ACC112 (cell line): ENCODE measurements around the gene AKAP13.

Source experiments
- H2AFZ ChIP-seq: fragments of 200-600 bp; sonication (generic); one replicate; pipeline ENCODE4 v1.6.0; 2017; ENCODE audit warnings: antibody characterized with exemption, low read length; ENCODE audit not compliant: unreplicated experiment
- H3K27ac ChIP-seq: fragments of 200-600 bp; sonication (generic); 2 replicates; pipeline ENCODE4 v1.5.1; 2014; ENCODE audit warnings: low read depth, mild to moderate bottlenecking, antibody characterized with exemption, low read length, moderate library complexity
- H3K27me3 ChIP-seq: fragments of 200-600 bp; sonication (generic); 2 replicates; pipeline ENCODE4 v1.6.1; 2014; ENCODE audit warnings: mild to moderate bottlenecking, antibody characterized with exemption, low read length, moderate library complexity, mixed read lengths; ENCODE audit not compliant: insufficient read depth
- H3K36me3 ChIP-seq: fragments of 200-600 bp; sonication (generic); 2 replicates; pipeline ENCODE4 v1.6.1; 2016; ENCODE audit warnings: mild to moderate bottlenecking, antibody characterized with exemption, low read length, moderate library complexity, mixed read lengths; ENCODE audit not compliant: insufficient read depth
- H3K4me1 ChIP-seq: fragments of 200-600 bp; sonication (generic); one replicate; pipeline ENCODE4 v1.6.1; 2016; ENCODE audit warnings: low read length, mixed read lengths; ENCODE audit not compliant: insufficient read depth, unreplicated experiment, control insufficient read depth
- H3K4me3 ChIP-seq: fragments of 200-600 bp; sonication (generic); 2 replicates; pipeline ENCODE4 v1.5.1; 2014; ENCODE audit warnings: mild to moderate bottlenecking, low read depth, low read length
- H3K79me2 ChIP-seq: fragments of 200-600 bp; sonication (generic); one replicate; pipeline ENCODE4 v1.6.0; 2016; ENCODE audit warnings: low read length; ENCODE audit not compliant: control insufficient read depth, unreplicated experiment, insufficient read depth

AKAP13 gene

GRCh38 chr15:85499371-85499887 is 119.0 kb downstream of the AKAP13 start:
- H3K27me3 ChIP-seq = no peaks in the 10 kb centered on the region
- H2AFZ ChIP-seq = no peak overlapping the region
- no peak overlapping the region for H3K4me3 ChIP-seq
- peaks cover 7% of the 10 kb centered on the region for H3K4me1 ChIP-seq
- peaks cover 62% of the 10 kb centered on the region for H3K79me2 ChIP-seq
- no peak overlapping the region for H3K27ac ChIP-seq
- H3K36me3 ChIP-seq = no peaks in the 10 kb centered on the region

DNA sequence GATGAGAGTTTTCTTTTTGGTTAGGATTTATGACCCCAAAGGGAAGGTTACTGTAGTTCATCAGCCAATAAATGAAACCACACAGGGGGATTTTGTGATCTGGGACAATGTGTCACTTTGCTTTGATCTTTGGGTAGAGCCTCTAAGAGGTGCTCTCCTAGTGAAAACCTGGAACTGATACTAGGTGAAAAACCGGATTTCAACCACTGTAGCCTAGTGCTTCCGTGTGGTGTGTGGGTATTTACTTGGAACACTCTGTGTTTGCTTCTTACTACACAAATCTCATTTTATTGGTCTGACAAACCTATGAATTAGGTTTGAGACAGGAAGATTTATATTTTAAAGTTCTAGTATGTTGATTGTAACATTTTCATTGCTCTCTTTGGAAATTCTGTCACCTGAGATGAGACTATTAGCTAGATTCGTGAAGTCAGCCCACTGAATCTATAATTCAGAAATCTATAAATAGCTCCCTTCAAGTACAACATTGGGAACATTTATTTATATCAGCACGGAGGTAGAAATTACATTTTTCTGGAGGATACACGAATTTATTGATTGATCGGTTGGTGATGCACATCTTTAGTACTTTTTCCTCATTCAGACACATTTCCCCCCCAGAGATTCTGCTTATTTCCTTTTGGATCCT is 119.8 kb downstream of the AKAP13 start:
- H3K4me1 ChIP-seq = no peaks in the 10 kb centered on the region

GRCh38 chr15:85500729-85501128 is 120.3 kb downstream of the AKAP13 start:
- H3K36me3 ChIP-seq = no peaks in the 10 kb centered on the region
- H3K27ac ChIP-seq = no peak overlapping the region
- no peaks in the 10 kb centered on the region for H3K4me1 ChIP-seq
- H3K79me2 ChIP-seq = peaks cover 59% of the 10 kb centered on the region
- H3K27me3 ChIP-seq = no peaks in the 10 kb centered on the region
- no peak overlapping the region for H2AFZ ChIP-seq
- no peak overlapping the region for H3K4me3 ChIP-seq

More for the DNA sequence above, 119.8 kb downstream of the AKAP13 start:
- Histone ChIP-seq H3K79me2 (peaks cover 59% of the 10 kb centered on the region), H3K27me3 (no peaks in the 10 kb centered on the region), H2AFZ (no peak overlapping the region), H3K4me3 (no peak overlapping the region), H3K27ac (no peak overlapping the region), H3K36me3 (no peaks in the 10 kb centered on the region)

DNA sequence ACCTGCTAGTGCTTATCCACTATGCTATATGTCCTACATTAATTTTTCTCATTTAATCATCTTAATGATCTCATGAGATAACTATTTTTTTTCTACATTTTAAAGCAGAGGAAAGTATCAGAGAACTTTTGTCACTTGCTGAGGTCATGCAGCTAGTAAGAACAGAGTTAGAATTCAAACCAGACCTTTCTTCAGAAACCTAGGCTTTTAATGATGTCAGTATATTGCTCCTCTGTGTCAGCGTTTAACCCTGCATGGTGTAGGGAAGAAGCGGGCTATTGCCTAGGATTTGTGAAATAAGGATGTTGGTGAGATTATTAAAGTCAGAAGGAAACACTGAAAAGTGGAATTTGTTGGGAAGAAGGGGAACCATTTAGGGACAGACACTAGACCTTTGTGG is 121.2 kb downstream of the AKAP13 start:
- peaks cover 53% of the 10 kb centered on the region for H3K79me2 ChIP-seq

DNA sequence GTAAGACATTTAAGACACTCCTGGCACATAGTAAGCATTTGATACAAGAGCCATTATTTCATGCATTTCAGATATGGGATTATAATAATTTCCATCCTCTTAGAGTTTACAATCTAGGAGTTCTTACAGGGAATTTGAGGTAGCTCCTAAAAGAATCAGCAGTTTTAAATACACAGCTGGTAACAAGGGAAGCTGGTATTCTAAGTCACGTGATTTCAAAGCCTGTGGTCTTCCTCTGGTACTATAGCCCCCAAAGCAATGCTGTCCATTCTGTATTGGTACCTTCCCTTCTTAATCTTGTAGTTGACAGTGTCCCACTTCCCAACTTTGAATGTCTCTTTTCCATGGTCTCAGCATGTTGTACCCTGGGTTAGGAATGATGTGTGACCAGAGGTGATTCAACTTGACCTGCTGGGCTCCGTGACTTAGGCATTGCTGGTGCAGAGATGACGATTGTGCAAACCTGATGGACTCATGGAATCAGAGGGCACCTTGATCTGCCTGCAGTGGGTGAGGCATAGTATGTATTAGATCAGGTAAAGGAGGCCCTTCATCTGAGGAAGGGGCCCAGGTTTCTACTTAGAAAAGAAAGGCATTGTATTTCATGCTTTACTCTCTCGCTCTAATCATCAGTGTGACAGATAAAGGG is 122.9 kb downstream of the AKAP13 start:
- Histone ChIP-seq H3K27me3 (no peaks in the 10 kb centered on the region), H3K4me1 (no peaks in the 10 kb centered on the region), H3K79me2 (peaks cover 59% of the 10 kb centered on the region), H3K4me3 (no peak overlapping the region), H2AFZ (no peak overlapping the region), H3K27ac (no peak overlapping the region), H3K36me3 (no peaks in the 10 kb centered on the region)

More for the DNA sequence above, 121.2 kb downstream of the AKAP13 start:
- Histone ChIP-seq H3K4me1 (no peaks in the 10 kb centered on the region), H3K36me3 (no peaks in the 10 kb centered on the region), H2AFZ (no peak overlapping the region), H3K4me3 (no peak overlapping the region), H3K27ac (no peak overlapping the region), H3K27me3 (no peaks in the 10 kb centered on the region)

GRCh38 chr15:85504749-85505676 is 124.6 kb downstream of the AKAP13 start:
- H2AFZ ChIP-seq = no peak overlapping the region
- H3K27me3 ChIP-seq = no peaks in the 10 kb centered on the region
- H3K4me3 ChIP-seq = no peak overlapping the region
- H3K4me1 ChIP-seq = no peaks in the 10 kb centered on the region
- H3K36me3 ChIP-seq = no peaks in the 10 kb centered on the region
- H3K27ac ChIP-seq = no peak overlapping the region
- H3K79me2 ChIP-seq = peaks cover 48% of the 10 kb centered on the region

GRCh38 chr15:85507114-85507513 is 126.7 kb downstream of the AKAP13 start:
- peaks cover 37% of the 10 kb centered on the region for H3K79me2 ChIP-seq

GRCh38 chr15:85509973-85510372 is 129.6 kb downstream of the AKAP13 start:
- H3K27me3 ChIP-seq = no peaks in the 10 kb centered on the region
- no peaks in the 10 kb centered on the region for H3K36me3 ChIP-seq
- H3K27ac ChIP-seq = no peak overlapping the region
- peaks cover 44% of the 10 kb centered on the region for H3K79me2 ChIP-seq
- H3K4me1 ChIP-seq = no peaks in the 10 kb centered on the region
- H2AFZ ChIP-seq = no peak overlapping the region
- no peak overlapping the region for H3K4me3 ChIP-seq

More at GRCh38 chr15:85507114-85507513, 126.7 kb downstream of the AKAP13 start:
- Histone ChIP-seq H3K27me3 (no peaks in the 10 kb centered on the region), H3K27ac (no peak overlapping the region), H2AFZ (no peak overlapping the region), H3K4me1 (no peaks in the 10 kb centered on the region), H3K4me3 (no peak overlapping the region), H3K36me3 (no peaks in the 10 kb centered on the region)

- H3K27ac ChIP-seq = no peak overlapping the region
- no peaks in the 10 kb centered on the region for H3K36me3 ChIP-seq
- no peaks in the 10 kb centered on the region for H3K27me3 ChIP-seq
- H3K4me1 ChIP-seq = no peaks in the 10 kb centered on the region
- H3K79me2 ChIP-seq = peaks cover 30% of the 10 kb centered on the region
- H3K4me3 ChIP-seq = no peak overlapping the region
- no peak overlapping the region for H2AFZ ChIP-seq
Measured at GRCh38 chr15:85514413-85514812, 134.0 kb downstream of the AKAP13 start.

DNA sequence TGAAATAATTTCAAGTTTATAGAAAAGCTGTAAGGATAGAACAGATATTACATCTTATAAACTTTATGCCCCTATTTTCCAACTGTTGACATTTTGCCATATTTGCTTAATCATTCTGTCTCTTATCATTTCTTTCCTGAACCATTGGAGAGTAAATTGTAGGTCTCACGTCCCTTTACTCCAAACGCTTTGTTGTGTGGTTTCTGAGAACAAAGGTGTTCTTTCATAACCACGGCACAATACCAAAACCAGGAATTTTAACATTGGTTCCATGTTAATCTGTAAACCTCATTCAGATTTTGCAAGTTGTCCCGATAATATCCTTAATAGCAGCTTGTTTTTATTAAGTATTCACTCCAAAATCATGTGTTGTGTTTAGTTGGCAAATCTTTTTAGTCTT is 134.8 kb downstream of the AKAP13 start:
- Histone ChIP-seq H3K79me2 (peaks cover 30% of the 10 kb centered on the region), H3K27ac (no peak overlapping the region), H3K4me3 (no peak overlapping the region), H3K36me3 (no peaks in the 10 kb centered on the region), H3K4me1 (no peaks in the 10 kb centered on the region), H3K27me3 (no peaks in the 10 kb centered on the region), H2AFZ (no peak overlapping the region)
